ENCODE results near the gene DUSP16.
A peak's percentile ranks its signal among the peaks of the same experiment; 100 is the strongest.

The DUSP16 gene

DNA sequence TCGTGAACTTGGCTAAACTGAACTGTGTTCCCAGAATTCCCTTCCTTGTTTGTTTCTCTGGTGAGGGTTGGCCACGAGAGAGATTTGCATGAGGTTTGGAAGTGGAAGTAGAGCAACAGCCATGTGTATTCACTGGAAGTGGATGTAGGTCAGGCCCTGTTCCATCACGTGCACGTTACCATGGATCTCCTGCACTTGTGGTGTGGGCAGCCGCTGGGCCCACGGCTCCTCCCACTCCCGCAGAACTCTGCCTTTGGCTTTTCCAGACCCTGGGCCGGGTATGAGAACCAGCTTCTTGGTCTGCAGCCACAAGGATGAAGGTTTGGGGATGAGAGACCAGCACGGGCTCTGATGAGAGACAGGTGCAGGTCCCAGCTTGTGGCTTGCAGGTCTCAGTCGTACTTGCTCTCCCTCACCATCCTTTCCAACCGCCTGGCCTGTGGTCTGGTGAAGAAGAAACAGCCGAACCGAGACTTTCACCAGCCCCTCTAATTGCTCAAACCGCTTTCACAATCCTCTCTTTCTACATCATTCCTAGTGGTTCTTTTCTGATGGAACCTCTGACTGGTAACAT lies 94.9 kb downstream of the DUSP16 start:
- DNase-seq (ENCODE audit: low read depth): peak; percentile 49

DNA sequence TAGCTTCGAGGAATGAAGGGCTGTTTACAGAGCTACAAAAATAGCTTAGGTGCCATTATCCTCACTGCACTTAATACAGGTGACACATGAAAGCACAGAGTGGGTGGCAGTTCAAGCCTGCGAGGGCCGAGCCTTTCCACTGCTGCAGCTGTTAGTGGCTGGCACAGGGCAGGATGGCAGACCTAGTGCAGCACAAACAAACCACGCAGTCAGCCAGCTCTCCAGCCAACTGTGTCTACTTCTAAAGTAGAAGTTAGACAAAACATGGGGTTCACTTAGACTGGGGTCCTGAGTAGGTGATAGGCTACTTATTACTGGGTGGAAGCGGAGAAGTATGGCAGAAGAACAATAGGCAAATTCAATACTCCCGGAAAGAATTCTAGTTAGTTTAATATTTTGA lies 95.4 kb downstream of the DUSP16 start:
- DNase-seq (ENCODE audit: low read depth): peak; percentile 28

DNA sequence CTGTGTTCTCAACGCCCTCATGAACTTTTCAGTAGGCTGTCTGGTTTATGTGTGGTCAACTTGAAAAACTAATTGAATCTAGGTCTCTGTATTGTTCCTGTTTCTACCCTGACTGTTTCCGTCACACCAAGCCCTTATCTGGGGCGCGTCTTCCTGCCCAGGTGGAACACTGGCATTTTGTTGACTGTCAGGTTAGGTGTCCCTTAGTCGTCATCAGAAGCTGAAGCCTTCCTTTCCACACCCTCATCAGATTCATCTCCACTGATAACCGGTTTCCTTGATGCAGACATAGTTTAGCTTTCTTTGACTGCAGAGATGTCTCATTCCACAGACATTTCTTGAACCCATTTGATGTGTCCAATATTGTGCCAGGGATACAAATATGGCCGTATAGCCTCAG lies 96.5 kb downstream of the DUSP16 start:
- DNase-seq (ENCODE audit: low read depth): peak; percentile 42

DNA sequence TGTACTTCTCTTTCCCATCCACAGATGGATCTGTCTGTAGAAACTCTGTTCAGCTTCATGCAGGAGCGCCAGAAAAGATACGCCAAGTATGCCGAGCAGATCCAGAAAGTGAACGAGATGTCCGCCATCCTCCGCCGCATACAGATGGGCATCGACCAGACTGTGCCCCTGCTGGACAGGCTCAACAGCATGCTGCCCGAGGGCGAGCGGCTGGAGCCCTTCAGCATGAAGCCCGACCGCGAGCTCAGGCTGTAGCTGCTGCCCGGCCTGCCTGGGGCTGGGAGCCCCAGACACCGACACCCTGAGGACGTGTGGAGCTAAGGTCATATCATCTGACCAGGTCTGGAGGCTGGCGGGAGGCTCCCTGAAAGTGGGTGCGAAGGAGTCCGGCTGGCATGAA lies 97.1 kb downstream of the DUSP16 start:
- no peak for DNase-seq (ENCODE audit: low read depth)

DNA sequence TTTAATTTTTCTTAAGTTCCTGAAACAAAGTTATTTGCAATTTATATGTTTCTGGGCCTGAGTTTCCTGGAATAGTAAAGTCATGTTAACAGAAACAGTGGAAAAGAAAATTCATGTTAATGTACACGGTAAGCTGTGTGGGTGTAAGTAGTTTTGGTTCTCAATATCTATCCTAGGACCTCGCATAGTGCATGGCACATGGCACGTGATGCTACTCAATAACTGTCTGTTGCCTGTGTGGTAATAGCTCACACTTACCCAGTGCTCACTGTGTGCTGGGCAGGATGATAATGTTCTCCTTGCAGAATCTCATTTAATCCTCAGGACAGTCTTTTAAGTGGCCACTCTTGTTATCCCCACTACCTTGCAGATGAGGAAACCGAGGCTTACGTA lies 100.7 kb downstream of the DUSP16 start:
- DNase-seq (ENCODE audit: low read depth): peak; percentile 30

DNA sequence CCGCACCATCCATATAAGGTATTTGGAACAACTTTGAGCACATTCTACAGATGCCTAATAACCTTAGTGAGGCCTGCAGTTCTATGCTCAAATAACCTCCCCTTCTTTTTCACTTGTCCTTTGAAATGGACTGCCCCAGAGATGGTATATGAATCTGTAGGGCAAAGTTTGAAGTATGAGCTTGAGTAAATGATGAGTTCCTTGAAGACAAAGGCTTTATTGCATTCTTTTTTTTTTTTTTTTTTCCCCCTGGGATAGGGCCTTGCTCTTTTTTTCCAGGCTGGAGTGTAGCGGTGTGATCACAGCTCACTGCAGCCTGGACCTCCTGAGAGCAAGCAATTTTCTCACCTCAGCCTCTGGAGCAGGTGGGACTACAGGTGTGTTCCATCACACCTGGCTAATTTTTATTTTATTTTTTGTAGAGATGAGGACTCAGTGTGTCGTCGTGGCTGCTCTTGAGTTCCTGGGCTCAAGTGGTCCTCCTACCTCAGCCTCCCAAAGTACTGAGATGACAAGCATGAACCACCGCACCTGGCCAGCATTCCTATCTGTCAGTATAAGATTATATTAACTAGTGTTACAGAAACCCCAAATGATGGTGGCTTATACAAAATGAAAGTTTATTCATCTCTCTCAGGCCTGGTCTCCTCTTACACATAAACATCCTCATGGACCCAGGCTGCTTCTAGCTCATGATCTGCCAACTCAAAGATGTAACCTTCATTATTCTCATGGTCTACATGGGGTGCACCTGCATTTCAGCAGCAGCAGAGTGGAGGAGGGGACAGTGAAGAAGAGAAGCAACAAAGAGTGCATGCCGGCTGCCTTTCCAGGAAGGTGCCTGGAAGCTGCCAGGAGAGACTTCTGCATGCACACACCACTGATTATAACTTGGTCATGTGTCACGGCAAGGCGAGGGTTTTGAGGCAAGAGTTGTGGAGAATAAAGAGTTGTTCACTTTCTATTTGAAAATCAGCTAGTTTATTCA lies 101.4 kb downstream of the DUSP16 start:
- DNase-seq (ENCODE audit: low read depth): no peak

DNA sequence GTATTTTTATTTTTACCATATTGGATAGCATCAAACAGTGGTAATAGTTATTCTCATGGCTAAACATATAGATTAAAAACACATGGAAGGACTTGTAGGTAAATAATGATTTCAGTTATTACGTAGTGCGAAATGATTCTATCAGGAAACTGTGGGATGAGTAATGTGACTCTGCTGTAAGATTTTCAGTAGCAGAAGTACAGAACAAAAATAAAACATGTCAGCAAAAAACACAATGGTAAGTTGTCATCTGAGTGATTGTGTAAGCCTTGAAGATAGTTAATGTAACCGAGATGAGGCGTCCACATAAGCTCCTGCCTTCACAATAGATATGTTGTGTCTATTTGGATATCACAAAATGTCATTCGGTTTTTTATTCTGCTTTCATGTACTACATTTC lies 106.0 kb downstream of the DUSP16 start:
- DNase-seq (ENCODE audit: low read depth): no peak

DNA sequence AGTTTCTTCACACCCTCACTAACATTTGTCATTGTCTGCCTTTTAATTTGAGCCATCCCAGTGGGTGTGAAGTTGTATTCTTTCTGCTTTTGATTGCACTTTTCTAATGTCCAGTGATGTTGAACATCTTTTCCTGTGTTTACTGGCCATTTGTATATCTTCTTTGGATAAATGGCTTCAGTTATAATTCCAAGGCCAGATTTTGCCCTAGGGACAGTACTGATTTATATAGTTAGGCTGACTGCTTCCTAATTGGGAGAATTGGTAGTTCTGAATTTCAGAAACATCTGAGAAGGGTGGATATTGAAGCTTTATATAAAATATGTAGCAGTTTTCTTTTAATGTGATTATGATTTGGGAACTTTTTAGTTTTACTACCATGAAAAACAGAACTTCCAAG lies 108.3 kb downstream of the DUSP16 start:
- no peak for DNase-seq (ENCODE audit: low read depth)

DNA sequence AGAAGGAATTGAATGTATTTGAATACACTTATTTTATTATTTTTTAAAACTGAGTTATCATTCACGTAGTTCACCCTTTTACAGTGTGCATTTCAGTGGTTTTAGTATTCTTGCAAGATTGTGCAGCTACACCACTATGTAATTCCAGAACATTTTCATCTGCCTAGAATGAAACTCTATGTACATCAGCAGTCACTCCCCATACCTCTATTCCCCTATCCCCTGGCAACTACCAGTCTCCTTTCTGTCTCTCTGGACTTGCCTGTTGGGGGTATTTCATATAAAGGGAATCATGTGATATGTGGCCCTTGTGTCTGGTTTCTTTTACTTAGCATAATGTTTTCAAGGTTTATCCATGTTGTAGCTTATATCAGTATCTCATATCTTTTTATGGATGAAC lies 109.0 kb downstream of the DUSP16 start:
- no peak for DNase-seq (ENCODE audit: low read depth)

DNA sequence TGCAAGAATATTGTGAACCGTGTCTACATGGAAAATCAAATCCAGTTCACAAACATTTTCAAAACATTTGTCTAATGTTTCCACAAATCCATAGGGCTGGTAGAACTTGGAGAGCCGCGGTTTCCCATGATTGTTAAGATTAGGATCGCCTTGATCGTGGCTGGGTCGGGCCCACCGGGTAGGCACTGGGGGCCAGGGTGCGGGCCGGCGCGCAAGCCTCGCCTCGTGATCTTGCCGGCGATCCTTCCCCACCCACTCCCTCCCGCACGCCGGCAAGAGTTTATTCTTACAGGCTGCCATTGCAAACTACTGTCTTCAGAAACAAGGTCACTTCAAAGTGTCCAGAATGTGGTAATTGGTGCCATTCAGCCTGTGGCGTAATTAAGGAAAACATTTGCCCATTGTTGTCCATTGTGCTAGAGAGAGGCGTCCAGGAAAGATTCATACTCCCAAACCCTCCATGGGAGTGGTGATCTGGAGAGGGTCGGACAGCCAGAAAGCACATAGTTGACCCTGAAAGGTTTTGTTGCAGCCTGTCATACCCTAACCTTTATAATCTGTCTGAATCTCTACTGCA lies 110.2 kb downstream of the DUSP16 start:
- no peak for DNase-seq (ENCODE audit: low read depth)

DNA sequence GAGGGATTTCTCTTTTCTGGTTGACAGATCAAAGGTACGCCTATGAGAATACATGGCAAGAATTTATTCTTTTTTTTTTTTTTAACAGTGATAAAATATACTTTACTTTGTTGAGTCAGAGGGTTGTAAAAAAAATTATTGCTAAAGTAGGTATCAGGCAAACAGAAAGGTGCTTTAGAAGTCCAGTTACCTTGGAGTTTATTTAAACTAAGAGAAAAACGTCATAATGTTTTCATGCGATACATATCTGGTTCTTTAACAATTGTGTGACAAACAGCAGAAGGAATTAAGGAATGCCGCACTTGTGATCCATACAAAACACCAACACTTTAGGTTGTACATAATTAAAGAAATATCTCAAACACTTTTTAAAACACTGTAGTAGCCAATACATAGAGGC lies 111.6 kb downstream of the DUSP16 start:
- DNase-seq (ENCODE audit: low read depth): no peak

DNA sequence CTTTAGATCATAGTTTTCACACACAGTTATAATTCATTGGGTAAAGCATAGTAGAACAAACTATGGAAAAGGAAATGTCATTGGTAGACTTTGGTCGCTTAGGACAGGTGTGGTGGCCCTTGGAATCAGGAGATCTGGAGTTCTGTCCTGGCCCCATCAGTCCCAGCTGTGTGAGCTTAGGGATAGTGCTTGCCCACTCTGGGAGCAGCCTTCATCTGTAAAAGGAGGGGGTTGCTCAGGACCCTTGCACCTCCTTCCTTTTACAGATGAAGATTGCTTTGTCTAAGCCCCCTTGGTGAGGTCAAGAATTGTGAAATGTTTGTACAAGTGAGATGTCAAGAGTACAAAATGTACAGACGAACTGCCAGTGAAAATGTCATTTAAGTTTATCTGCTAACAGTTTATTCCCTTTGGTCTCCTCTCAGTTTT lies 112.6 kb downstream of the DUSP16 start:
- DNase-seq (ENCODE audit: low read depth): no peak

DNA sequence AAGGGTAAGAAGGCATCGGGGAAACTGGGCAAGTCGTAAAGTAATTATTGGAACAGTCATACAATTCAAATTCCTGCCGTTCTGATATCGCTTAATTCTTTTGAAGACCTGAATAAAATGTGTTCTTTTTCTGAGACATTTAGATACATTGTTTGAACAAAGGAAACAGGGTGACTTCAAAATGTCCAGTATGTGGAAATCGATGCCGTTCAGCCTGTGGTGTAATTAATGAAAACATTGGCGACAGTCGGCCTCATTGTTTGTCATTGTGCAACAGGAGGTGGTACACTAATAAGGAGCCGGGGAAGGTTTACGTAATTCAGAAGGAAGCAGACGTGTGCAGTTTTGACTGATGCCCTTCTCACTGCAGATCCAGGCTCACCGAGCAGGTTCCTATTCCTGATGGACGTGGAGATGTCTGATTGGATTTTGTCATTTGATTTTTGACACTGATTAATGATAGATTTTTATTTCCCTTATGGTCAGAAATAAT lies 113.1 kb downstream of the DUSP16 start:
- DNase-seq (ENCODE audit: low read depth): no peak

DNA sequence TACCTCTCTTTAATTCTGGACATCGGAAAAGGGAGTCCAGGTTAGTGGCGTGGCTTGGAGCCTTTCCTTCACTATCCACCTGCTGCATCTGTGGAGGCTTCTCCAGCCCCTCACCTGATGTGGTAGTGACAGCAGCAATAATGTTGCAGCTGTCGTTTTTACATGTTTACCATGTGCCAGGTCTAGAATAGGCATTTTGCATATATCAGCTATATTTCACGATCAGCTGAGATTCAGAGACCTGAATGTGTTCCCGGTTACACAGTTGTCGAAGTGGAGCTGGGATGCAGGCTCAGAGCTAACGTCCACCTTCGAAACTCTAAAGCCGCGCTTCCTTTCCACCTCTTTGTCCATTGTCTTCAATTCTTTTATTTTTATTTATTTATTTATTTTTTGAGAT lies 114.8 kb downstream of the DUSP16 start:
- no peak for DNase-seq (ENCODE audit: low read depth)

DNA sequence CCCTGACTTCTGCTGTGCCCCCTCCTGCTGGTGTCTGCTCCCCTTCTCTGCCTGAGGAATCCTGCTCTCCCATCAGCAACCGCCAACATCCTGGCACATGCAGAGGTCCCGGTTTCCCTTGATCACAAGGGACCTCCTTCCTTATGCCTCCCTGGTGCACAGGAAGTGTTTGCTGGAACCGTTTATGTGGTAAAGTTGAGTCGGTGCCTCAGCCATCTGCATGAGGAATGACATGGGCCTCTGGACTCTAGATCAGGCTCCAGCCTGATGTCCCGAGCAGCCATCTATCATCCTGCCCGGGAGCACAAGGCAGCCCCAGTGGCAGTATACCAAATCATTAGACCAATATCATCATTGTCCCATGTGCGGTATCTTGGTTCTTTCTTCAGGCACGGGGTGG lies 115.4 kb downstream of the DUSP16 start:
- DNase-seq (ENCODE audit: low read depth): no peak

DNA sequence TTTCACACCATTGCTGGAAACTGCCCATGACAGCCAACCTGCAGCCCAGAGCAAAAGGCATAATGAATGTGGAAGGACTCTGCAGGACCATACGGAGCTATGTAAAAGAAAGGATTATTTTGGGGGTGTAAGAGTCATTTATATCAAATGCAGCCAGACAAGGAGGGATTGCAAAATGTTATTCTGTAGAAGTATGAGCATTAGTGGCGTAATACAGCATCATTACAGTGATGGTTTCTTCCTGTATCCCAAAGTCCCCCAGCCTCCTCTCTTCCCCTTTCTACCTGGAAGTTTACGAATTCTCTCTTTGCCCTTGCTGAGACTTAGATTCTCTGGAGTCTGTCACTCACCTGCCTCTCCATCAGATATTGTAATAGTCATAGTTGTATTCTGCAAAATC lies 115.9 kb downstream of the DUSP16 start:
- no peak for DNase-seq (ENCODE audit: low read depth)

DNA sequence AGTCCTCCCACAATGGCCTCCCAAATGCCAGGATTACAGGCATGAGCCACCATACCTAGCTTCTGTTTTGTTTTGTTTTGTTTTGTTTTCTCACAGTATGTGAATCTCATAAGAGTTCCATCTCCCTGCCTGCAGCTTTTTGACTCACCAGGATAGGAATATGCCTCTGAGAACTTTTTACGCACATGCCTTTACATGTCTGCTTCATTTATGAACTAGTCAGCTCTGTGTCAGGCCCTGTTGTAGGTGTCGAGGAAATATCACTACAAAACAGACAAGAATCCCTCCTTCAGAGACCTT lies 116.8 kb downstream of the DUSP16 start:
- DNase-seq (ENCODE audit: low read depth): no peak

DNA sequence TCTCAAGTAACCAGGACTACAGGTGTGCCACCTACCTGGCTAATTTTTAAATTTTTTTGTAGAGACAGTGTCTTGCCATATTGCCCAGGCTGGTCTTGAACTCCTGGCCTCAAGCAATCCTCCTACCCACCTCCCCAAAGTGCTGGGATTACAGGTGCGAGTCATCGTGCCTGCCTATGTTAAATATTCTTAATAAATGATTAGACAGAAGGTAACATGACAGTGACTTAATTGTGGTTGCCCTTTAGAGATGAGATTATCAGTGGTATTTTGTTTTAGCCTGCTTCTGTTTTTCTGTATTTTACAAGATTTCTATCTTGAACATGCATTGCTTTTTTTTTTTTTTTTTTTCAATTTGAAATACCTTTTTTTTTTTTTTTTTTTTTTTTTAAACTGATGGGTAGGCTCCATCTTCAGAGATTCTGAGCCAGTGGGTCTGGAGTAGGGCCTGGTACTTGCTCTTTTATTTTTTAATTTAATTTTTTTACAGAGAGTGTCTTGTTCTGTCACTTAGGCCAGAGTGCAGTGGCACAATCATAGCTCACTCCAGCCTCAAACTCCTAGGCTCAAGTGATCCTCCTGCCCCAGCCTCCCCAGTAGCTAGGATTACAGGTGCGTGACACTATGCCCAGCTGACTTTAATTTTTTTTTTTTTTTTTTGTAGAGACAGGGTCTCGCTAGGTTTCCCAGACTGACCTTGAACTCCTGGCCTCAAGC lies 117.3 kb downstream of the DUSP16 start:
- DNase-seq (ENCODE audit: low read depth): no peak

DNA sequence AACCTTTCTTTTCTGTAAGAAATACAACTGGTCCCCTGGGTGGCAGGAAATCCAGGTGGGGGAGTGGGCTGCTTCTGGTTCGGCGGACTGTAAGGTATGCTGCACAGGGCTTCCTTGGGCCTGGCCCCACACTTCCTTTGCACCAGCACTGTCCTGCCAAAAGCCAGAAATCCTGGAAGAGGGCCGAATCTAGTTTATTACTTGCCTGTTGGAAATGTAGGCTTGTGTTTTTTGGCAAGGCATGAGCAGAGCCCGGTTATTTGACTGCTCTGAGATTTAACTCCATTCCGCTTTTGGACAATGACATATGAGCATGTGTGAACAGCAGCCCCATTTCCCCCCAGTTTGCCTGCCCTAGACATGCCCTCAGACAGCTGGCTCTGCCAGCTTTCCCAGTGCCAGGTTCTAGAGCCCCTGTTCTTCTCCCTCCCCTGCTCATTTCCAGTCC lies 119.2 kb downstream of the DUSP16 start:
- no peak for DNase-seq (ENCODE audit: low read depth)

DNA sequence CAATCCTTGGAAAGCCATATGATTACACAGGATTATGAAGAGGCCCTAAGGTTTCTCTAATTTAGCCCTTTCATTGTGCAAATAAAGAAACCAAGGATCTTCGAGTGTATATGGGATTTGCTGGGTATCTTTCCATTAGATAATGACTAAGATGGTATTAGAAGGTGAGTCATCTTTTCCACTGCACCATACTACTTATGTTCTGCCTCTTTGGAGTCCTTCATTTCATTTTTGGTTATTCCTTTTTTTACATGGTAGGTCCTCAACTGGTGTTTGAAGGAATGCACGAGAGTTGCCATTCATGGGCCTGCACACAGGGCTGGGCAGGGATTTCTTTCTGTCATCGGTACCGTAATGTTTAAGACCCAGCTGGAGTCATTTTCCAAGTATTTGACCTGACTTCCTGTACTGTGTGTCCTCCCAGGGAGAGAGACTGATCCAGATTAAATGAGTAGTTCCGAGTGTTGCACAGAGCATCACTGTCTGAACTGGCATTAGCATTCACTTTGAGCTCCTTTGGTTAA lies 120.1 kb downstream of the DUSP16 start:
- DNase-seq (ENCODE audit: low read depth): no peak

DNA sequence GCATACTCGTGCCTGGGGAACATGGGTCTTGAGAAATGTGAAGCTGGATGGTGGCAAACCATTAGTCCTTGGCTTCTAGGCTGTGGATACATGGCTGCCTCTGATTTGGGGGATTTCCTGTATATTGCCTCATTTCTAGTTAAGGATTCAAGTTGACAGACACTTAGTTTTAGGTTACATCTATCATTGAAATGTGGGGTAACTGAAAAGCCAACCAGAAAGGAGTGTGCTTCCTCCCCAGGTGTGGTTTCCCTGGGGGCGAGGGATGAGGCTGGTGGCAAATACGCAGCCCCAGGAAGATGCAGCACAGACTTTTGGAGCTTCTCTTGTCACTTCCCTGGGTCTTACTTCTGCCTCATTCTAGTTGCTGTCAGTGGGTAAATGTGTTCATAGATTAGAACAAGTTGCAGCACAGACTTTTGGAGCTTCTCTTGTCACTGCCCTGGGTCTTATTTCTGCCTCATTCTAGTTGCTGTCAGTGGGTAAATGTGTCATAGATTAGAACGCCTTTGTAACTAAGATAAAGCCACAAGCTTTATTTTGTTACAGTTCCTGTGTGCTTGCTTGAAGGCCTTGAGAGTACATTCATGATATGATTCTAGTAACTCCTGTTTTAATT lies 120.7 kb downstream of the DUSP16 start:
- peak; percentile 32 for DNase-seq (ENCODE audit: low read depth)

DNA sequence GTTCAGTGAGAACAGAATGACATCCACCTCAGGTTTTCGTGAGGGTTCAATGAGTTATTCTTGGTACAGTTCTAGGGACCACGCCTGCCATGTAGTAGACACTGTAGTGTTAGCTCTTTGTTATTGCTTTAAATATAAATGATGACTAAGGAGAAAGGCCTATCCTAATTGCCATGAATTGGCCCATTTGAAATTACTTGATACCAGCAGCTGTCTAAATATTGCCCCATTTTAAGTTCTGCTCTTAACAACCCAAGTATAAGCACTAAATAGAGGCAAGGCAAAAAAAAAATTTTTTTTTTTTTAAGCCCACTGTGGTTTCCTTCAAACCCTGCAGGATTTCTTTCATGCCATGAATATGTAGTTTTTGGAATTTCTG lies 121.2 kb downstream of the DUSP16 start:
- DNase-seq (ENCODE audit: low read depth): no peak

Data from activated T-helper 9 cell treated with anti-CD3 and anti-CD28 coated beads, Interleukin-2, amount 50 U/mL, for 16 hours (primary cell).